Kidney (tissue), 14 donors: ENCODE data around the gene GABRG2. TPM values are rescaled to one million over a fixed set of nuclear protein-coding genes. Genes with fewer than 3 reads are reported as not detected.
"Not testable (repeated sequence)": the region's sequence is repeated elsewhere in the genome, so short reads cannot be mapped to it uniquely, and the experiment has no call there.

Source experiments
- DNase-seq, 5 donors: peaks; one replicate each; pipeline ENCODE4 v3.0.0-alpha.2; 2013 to 2020
- FAIRE-seq: peaks from 2 replicates; lab custom pipeline; 2012; peaks lifted over from hg19 to GRCh38; lab: Jason Lieb, UNC
- H3K27ac ChIP-seq, 2 donors: one replicate each; pipeline ENCODE4 v1.7.0; 2013; ENCODE audit warnings: low read depth in 2 of 2, low read length in 2 of 2, inconsistent platforms in 1 of 2
- H3K27me3 ChIP-seq: one replicate; pipeline ENCODE4 v1.7.1; 2013; ENCODE audit warnings: low read length, inconsistent platforms; ENCODE audit not compliant: control insufficient read depth, insufficient read depth
- H3K36me3 ChIP-seq, 3 donors: one replicate each; pipeline versions ENCODE4 v1.7.0 to v1.7.1; 2013; ENCODE audit warnings: low read length in 3 of 3, control low read depth in 1 of 3, inconsistent platforms in 1 of 3; ENCODE audit not compliant: insufficient read depth in 3 of 3, control insufficient read depth in 2 of 3
- H3K4me1 ChIP-seq, 3 donors: one replicate each; pipeline versions ENCODE4 v1.7.0 to v1.7.1; 2013; ENCODE audit warnings: low read length in 3 of 3, inconsistent platforms in 1 of 3, low read depth in 1 of 3; ENCODE audit not compliant: control insufficient read depth in 2 of 3, insufficient read depth in 2 of 3
- H3K4me3 ChIP-seq, 3 donors: one replicate each; pipeline versions ENCODE4 v1.7.0 to v1.8.1; 2013; ENCODE audit warnings: low read length in 3 of 3, control low read depth in 1 of 3, inconsistent platforms in 1 of 3
- H3K9ac ChIP-seq, 3 donors: one replicate each; pipeline versions ENCODE4 v1.7.0 to v1.7.1; 2013; ENCODE audit warnings: low read length in 3 of 3, control low read depth in 1 of 3, inconsistent platforms in 1 of 3
- H3K9me3 ChIP-seq, 3 donors: one replicate each; pipeline versions ENCODE4 v1.7.0 to v1.7.1; 2013; ENCODE audit warnings: low read length in 3 of 3, control low read depth in 1 of 3, inconsistent platforms in 1 of 3; ENCODE audit not compliant: control insufficient read depth in 2 of 3, insufficient read depth in 1 of 3
- CTCF ChIP-seq: IDR thresholded peaks from 3 replicates; pipeline ENCODE4 v1.5.1; 2012; ENCODE audit warnings: mild to moderate bottlenecking, moderate library complexity, borderline replicate concordance; ENCODE audit not compliant: insufficient read depth; ENCODE audit errors: extremely low read depth
- intact Hi-C: fragments of 100-400 bp; cut with DNase I; formaldehyde crosslinking; loops from one replicate; pipeline ENCODE4 v1.11.1; 2022
- polyA plus RNA-seq: library from polyadenylated mRNA; stranded (reverse); fragments of 350-450 nt; fragmentation: Illumina TruSeq; extraction: RNeasy Lipid Tissue Mini Kit (QIAGEN cat#74804); gene quantifications from one replicate; pipeline ENCODE4 v1.2.3, GENCODE V29; 2014; ENCODE audit warnings: low read depth, low replicate concordance; ENCODE audit not compliant: insufficient read depth
- total RNA-seq: library from RNA; stranded (reverse); fragmentation: NEBNext Ultra II Directional; extraction: Animal tissue kit (Norgen Biotek cat#: 25700); gene quantifications from one replicate; pipeline ENCODE4 v1.2.1, GENCODE V29; 2021
- donor health status: control.
- donor health status: control.
- donor health status: control.
- donor health status: control.
- donor health status: control.
- donor health status: DM: yes; HTN: yes; CAD: no.
- donor health status: Normal renal cell carcinoma (clear cell type).

Gene GABRG2
- total and polyA plus RNA-seq, 2 donors from 2014 or later = not detected

GRCh38 chr5:162037431-162037830, 30.1 kb upstream of the GABRG2 start:
- FAIRE-seq = no peak
- no peaks in the 10 kb centered on the region for H3K9me3 ChIP-seq
- intact Hi-C loops = no loop called here
- no peak for TF ChIP-seq CTCF
- no peak overlapping the region for H3K27ac ChIP-seq
- H3K9ac ChIP-seq = no peak overlapping the region
- H3K4me3 ChIP-seq = no peak overlapping the region
- H3K4me1 ChIP-seq = no peaks in the 10 kb centered on the region
- DNase-seq = no peak
- no peaks in the 10 kb centered on the region for H3K36me3 ChIP-seq
- no peaks in the 10 kb centered on the region for H3K27me3 ChIP-seq

GRCh38 chr5:162047279-162047678, 20.3 kb upstream of the GABRG2 start:
- no peak for TF ChIP-seq CTCF
- Histone ChIP-seq H3K36me3 (no peaks in the 10 kb centered on the region), H3K9me3 (no peaks in the 10 kb centered on the region), H3K4me1 (no peaks in the 10 kb centered on the region), H3K27me3 (no peaks in the 10 kb centered on the region), H3K4me3 (no peak overlapping the region), H3K9ac (no peak overlapping the region), H3K27ac (no peak overlapping the region)
- no peak for FAIRE-seq
- intact Hi-C loops = no loop called here
- DNase-seq = no peak

- no peaks in the 10 kb centered on the region for H3K9me3 ChIP-seq
- DNase-seq (no peak), FAIRE-seq (no peak)
- H3K27me3 ChIP-seq = no peaks in the 10 kb centered on the region
- H3K4me1 ChIP-seq = no peaks in the 10 kb centered on the region
- H3K9ac ChIP-seq = no peak overlapping the region
- no peak for TF ChIP-seq CTCF
- no peak overlapping the region for H3K4me3 ChIP-seq
- intact Hi-C loops = no loop called here
- no peaks in the 10 kb centered on the region for H3K36me3 ChIP-seq
- H3K27ac ChIP-seq = no peak overlapping the region
Measured at GRCh38 chr5:162052676-162053075, 14.9 kb upstream of the GABRG2 start.

- H3K27me3 ChIP-seq, DNase-seq, H3K9ac ChIP-seq, intact Hi-C loops, H3K9me3 ChIP-seq, H3K4me1 ChIP-seq, H3K4me3 ChIP-seq, FAIRE-seq, H3K27ac ChIP-seq, H3K36me3 ChIP-seq: not testable (repeated sequence)
Measured at GRCh38 chr5:162055095-162055494, 12.5 kb upstream of the GABRG2 start.
